Stomach (tissue), 9 donors: Measurements from ENCODE around the gene MVP. TPM values are rescaled to one million over a fixed set of nuclear protein-coding genes. Genes with fewer than 3 reads are reported as not detected.

Experiments
- DNase-seq, 2 donors: peaks; one replicate each; pipeline versions ENCODE4 v3.0.0 to v3.0.0-alpha.2; 2013 to 2019
- H3K27ac ChIP-seq, 5 donors: fragments of 200-600 bp in 4 of 5; sonication (generic) in 4 of 5; one replicate each; pipeline ENCODE4 v1.5.1; 2013 to 2019; ENCODE audit warnings: mild to moderate bottlenecking in 1 of 5, moderate library complexity in 1 of 5
- H3K27me3 ChIP-seq, 3 donors: fragments of 200-600 bp; sonication (generic); one replicate each; pipeline ENCODE4 v1.5.1; 2017 to 2019; ENCODE audit warnings: mixed run types in 1 of 3
- H3K36me3 ChIP-seq, 4 donors: fragments of 200-600 bp; sonication (generic); 1 replicate in 3 of 4; 2 replicates in 1 of 4; pipeline ENCODE4 v1.5.1; 2016 to 2019
- H3K4me1 ChIP-seq, 4 donors: fragments of 200-600 bp; sonication (generic); one replicate each; pipeline ENCODE4 v1.5.1; 2016 to 2019
- H3K4me3 ChIP-seq, 4 donors: fragments of 200-600 bp; sonication (generic) in 3 of 4; one replicate each; pipeline ENCODE4 v1.5.1; 2016 to 2019; ENCODE audit warnings: mild to moderate bottlenecking in 1 of 4
- H3K9me3 ChIP-seq, 4 donors: fragments of 200-600 bp; sonication (generic); one replicate each; pipeline ENCODE4 v1.5.1; 2016 to 2019
- EP300 ChIP-seq: sonication (generic); formaldehyde crosslinking; IDR thresholded peaks from one replicate; pipeline ENCODE4 v1.6.1; 2017; ENCODE audit warnings: antibody characterized with exemption
- POLR2A ChIP-seq, 4 donors: fragments of 450-650 bp; IDR thresholded peaks; one replicate each; pipeline ENCODE4 v1.6.1; 2016; ENCODE audit warnings: antibody characterized with exemption in 4 of 4, control low read depth in 2 of 4, mild to moderate bottlenecking in 1 of 4, moderate library complexity in 1 of 4
- POLR2AphosphoS5 ChIP-seq, 3 donors: sonication (generic); formaldehyde crosslinking; IDR thresholded peaks; one replicate each; pipeline ENCODE4 v1.6.1; 2016; ENCODE audit warnings: antibody characterized with exemption in 3 of 3
- WGBS, 5 donors: extraction: QIAGEN DNeasy Blood & Tissue Kit in 3 of 5; methylation state at CpG; one replicate each; pipeline versions ENCODE4 v1.1.5 to v1.1.7; 2013 to 2018; 5-methylcytosine and 5-hydroxymethylcytosine counted together
- intact Hi-C: fragments of 100-400 bp; cut with DNase I; formaldehyde crosslinking; loops from one replicate; pipeline ENCODE4 v1.15.1; 2023; ENCODE audit warnings: low total_unique reads
- polyA plus RNA-seq, 3 donors: library from polyadenylated mRNA; stranded (reverse); fragments of 200-250 nt; gene quantifications; one replicate each; pipeline ENCODE4 v1.2.3, GENCODE V29; 2013
- total RNA-seq, 5 donors: library from RNA; depleted of rRNA; stranded (reverse); fragments of >200 nt; gene quantifications; one replicate each; pipeline versions ENCODE4 v1.1.0 to v1.2.3, GENCODE V29; 2014 to 2016
- TF ChIP-seq, protein P1 (sequence below), 7 experiments: fragments of 450-650 bp in 4 of 7; fragments of 200-600 bp in 3 of 7; sonication (generic) in 3 of 7; IDR thresholded peaks; one replicate each; pipeline ENCODE4 v1.5.1; 2016 to 2019; ENCODE audit warnings: antibody characterized with exemption in 7 of 7, control low read depth in 2 of 7, mild to moderate bottlenecking in 1 of 7
- donor health status: healthy with polysubstance abuse.
- donor health status: Bipolar disorder and iron deficiency.
- donor health status: healthy.

Gene MVP
- total and polyA plus RNA-seq, 8 donors: 92.2 to 453 (median 133) TPM

DNA sequence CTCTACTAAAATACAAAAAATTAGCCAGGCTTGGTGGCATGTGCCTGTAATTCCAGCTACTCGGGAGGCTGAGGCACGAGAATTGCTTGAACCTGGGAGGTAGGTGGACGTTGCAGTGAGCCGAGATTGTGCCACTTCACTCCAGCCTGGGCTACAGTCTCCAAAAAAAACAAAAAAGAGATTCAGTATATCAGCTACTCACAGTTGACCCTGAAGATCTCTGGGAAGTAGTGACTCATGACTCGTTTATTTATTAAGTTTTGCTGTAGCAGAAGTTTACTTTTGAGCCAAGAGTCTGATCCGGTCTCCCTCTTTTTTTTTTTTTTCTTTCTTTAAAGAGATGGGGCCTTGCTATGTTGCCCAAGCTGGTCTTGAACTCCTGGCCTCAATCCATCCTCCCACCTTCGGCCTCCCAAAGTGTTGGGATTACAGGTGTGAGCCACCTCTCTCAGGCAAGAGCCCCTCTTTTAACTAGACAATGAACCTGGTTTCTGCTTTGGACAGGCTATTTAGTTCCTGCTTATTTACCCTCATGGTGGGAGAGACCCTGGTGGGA, 4.4 kb downstream of the MVP start:
- WGBS, 5 donors: 17 to 31% (median 19%) methylated on average over 7 of the region's 7 CpGs
- peak in 1 of 2 donors; percentile 66 for DNase-seq
- Histone ChIP-seq H3K27ac (peak overlapping the region; percentile 71 to 97 (median 94)), H3K4me3 (peak overlapping the region in 2 of 4 donors; percentile 20 to 31), H3K4me1 (peaks cover 84 to 96% (median 94%) of the 10 kb centered on the region in 4 donors), H3K9me3 (no peaks in the 10 kb centered on the region), H3K36me3 (peaks cover 0 to 6% (median 3%) of the 10 kb centered on the region in 4 donors), H3K27me3 (no peaks in the 10 kb centered on the region)
- intact Hi-C loops: no loop called here
- peak in 2 of 3 donors; percentile 13 to 51 for TF ChIP-seq POLR2AphosphoS5 (IDR thresholded peaks at IDR 0.05)
- TF ChIP-seq, protein P1, sequence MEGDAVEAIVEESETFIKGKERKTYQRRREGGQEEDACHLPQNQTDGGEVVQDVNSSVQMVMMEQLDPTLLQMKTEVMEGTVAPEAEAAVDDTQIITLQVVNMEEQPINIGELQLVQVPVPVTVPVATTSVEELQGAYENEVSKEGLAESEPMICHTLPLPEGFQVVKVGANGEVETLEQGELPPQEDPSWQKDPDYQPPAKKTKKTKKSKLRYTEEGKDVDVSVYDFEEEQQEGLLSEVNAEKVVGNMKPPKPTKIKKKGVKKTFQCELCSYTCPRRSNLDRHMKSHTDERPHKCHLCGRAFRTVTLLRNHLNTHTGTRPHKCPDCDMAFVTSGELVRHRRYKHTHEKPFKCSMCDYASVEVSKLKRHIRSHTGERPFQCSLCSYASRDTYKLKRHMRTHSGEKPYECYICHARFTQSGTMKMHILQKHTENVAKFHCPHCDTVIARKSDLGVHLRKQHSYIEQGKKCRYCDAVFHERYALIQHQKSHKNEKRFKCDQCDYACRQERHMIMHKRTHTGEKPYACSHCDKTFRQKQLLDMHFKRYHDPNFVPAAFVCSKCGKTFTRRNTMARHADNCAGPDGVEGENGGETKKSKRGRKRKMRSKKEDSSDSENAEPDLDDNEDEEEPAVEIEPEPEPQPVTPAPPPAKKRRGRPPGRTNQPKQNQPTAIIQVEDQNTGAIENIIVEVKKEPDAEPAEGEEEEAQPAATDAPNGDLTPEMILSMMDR (IDR thresholded peaks at IDR 0.05): no peak

DNA sequence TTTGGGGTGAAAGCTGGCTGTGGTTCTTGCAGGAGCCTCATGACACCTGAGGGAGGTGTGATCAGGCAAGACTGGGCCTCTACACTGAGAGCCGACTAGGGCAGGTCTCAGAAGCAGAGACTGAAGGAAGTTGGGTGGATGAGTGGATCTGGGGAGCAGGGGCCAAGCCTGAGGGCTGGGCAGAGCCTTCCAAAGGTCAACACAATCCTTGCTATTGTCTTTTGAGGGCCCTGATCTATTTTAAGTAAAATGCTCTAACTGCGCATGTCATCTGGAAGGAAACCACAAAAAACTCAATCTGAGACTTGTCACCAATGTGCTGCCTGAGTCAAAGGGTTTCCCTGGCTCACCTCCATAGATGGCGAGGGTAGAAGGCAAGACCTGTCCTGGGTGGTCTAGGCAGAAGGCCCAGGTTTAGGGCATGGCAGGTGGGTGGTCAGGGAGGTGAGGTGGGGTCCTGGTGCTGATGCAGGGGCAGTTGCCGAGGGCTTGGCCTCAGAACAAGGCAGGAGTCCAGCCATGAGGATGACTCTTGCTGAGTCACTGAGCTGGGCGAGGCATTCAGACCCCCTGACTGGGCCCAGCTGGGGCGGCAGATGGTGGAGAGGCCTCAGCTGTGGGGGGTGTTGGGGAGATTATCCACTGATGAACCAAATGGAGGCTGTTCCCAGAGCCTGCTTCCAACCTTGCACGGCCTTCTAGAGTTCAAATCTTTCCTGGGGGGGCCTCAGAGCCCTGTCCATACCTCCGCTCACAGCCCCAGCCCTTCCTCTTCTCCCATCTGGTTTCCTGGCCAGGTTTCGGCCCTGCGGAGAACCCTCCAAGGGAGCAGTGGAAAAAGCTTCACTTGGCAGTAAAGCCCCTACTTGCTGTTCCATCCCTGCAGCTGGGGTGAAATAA, 5.1 kb downstream of the MVP start:
- Histone ChIP-seq H3K36me3 (peaks cover 0 to 13% (median 10%) of the 10 kb centered on the region in 4 donors), H3K27me3 (no peaks in the 10 kb centered on the region), H3K9me3 (no peaks in the 10 kb centered on the region), H3K4me3 (peak overlapping the region in 3 of 4 donors; percentile 1 to 31 (median 6)), H3K27ac (peak overlapping the region; percentile 70 to 97 (median 94)), H3K4me1 (peaks cover 79 to 98% (median 95%) of the 10 kb centered on the region in 4 donors)
- TF ChIP-seq, protein P1 (IDR thresholded peaks at IDR 0.05): no peak
- TF ChIP-seq POLR2AphosphoS5 (IDR thresholded peaks at IDR 0.05) (peak in 1 of 3 donors; percentile 15), POLR2A (IDR thresholded peaks at IDR 0.05) (no peak)
- intact Hi-C loops: no loop called here
- 52 to 74% (median 63%) methylated on average over 7 to 10 of the region's 10 CpGs for whole genome bisulfite sequencing, 5 donors
- peak in 1 of 2 donors; percentile 71 for DNase-seq

DNA sequence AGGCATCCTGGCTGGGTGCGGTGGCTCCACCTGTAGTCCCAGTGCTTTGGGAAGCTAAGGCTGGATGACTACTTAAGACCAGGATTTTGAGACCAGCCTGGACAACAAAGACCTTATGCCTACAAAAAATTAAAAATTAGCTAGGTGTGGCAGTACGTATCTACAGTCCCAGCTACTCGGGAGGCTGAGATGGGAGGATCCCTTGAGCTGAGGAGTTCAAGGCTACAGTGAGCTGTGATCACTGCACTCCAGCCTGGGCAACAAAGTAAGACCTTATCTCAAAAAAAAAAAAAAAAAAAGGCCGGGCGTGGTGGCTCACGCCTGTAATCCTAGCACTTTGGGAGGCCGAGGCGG, 6.1 kb downstream of the MVP start:
- WGBS, 5 donors: 61 to 74% (median 66%) methylated on average over 6 to 8 of the region's 8 CpGs
- Histone ChIP-seq H3K9me3 (no peaks in the 10 kb centered on the region), H3K36me3 (peaks cover 8 to 22% (median 19%) of the 10 kb centered on the region in 4 donors), H3K4me3 (no peak overlapping the region), H3K4me1 (peaks cover 77 to 97% (median 96%) of the 10 kb centered on the region in 4 donors), H3K27me3 (no peaks in the 10 kb centered on the region), H3K27ac (peak overlapping the region; percentile 70 to 97 (median 94))
- TF ChIP-seq, protein P1 (IDR thresholded peaks at IDR 0.05): no peak
- TF ChIP-seq POLR2AphosphoS5 (IDR thresholded peaks at IDR 0.05): no peak
- no peak for TF ChIP-seq POLR2A (IDR thresholded peaks at IDR 0.05)
- no peak for TF ChIP-seq EP300
- intact Hi-C loops: no loop called here
- peak in 1 of 2 donors; percentile 2 for DNase-seq

DNA sequence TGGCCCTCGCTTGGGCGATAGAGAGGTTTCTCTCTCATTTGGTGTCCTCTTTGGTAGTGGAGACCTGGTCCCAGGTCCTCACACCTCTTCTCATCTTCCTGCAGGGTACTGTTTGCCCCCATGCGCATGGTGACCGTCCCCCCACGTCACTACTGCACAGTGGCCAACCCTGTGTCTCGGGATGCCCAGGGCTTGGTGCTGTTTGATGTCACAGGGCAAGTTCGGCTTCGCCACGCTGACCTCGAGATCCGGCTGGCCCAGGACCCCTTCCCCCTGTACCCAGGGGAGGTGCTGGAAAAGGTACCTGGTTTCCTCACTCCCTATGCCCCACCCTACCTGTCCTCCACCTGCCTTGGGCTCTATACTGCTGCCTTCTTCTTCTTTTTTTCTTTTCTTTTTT, 10.5 kb downstream of the MVP start:
- 95 to 99% (median 96%) methylated on average over 11 of the region's 11 CpGs for whole genome bisulfite sequencing, 5 donors
- H3K36me3 ChIP-seq: peaks cover 46 to 64% (median 63%) of the 10 kb centered on the region in 4 donors

More for the DNA sequence above, 10.5 kb downstream of the MVP start:
- DNase-seq: no peak
- Histone ChIP-seq H3K4me3 (no peak overlapping the region), H3K9me3 (no peaks in the 10 kb centered on the region), H3K27ac (no peak overlapping the region), H3K27me3 (no peaks in the 10 kb centered on the region), H3K4me1 (peaks cover 33 to 53% (median 52%) of the 10 kb centered on the region in 4 donors)
- intact Hi-C loops: no loop called here
- no peak for TF ChIP-seq POLR2AphosphoS5 (IDR thresholded peaks at IDR 0.05)
- TF ChIP-seq EP300: no peak
- TF ChIP-seq, protein P1 (IDR thresholded peaks at IDR 0.05): no peak
- TF ChIP-seq POLR2A (IDR thresholded peaks at IDR 0.05): no peak
